ENCODE results near the gene VEZT. TPM values are rescaled to one million over a fixed set of nuclear protein-coding genes. Genes with fewer than 3 reads are reported as not detected.

The VEZT gene
- total RNA-seq, 4 donors from 2014 or later = 64.0 to 117 (median 70.9) TPM

GRCh38 chr12:95200128-95200894 is 17.3 kb upstream of the VEZT start:
- Histone ChIP-seq H3K9me3 (no peaks in the 10 kb centered on the region), H3K4me1 (peaks cover 63% of the 10 kb centered on the region), H3K4me3 (no peak overlapping the region), H3K27me3 (no peaks in the 10 kb centered on the region), H3K27ac (peak overlapping the region; percentile 39), H3K36me3 (no peaks in the 10 kb centered on the region)
- TF ChIP-seq POLR2AphosphoS5 (IDR thresholded peaks at IDR 0.05) (no peak), POLR2A (IDR thresholded peaks at IDR 0.05) (no peak), EP300 (IDR thresholded peaks at IDR 0.05) (no peak)
- TF ChIP-seq, protein P1, sequence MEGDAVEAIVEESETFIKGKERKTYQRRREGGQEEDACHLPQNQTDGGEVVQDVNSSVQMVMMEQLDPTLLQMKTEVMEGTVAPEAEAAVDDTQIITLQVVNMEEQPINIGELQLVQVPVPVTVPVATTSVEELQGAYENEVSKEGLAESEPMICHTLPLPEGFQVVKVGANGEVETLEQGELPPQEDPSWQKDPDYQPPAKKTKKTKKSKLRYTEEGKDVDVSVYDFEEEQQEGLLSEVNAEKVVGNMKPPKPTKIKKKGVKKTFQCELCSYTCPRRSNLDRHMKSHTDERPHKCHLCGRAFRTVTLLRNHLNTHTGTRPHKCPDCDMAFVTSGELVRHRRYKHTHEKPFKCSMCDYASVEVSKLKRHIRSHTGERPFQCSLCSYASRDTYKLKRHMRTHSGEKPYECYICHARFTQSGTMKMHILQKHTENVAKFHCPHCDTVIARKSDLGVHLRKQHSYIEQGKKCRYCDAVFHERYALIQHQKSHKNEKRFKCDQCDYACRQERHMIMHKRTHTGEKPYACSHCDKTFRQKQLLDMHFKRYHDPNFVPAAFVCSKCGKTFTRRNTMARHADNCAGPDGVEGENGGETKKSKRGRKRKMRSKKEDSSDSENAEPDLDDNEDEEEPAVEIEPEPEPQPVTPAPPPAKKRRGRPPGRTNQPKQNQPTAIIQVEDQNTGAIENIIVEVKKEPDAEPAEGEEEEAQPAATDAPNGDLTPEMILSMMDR (IDR thresholded peaks at IDR 0.05) = no peak
- WGBS = 39% methylated on average over 5 of the region's 5 CpGs
- DNase-seq (ENCODE audit: low spot score in 2 of 2) = no peak

- H3K4me3 ChIP-seq = no peak overlapping the region
- no peak for DNase-seq (ENCODE audit: low spot score in 2 of 2)
- TF ChIP-seq, protein P1 (IDR thresholded peaks at IDR 0.05) = no peak
- TF ChIP-seq EP300 (IDR thresholded peaks at IDR 0.05) = no peak
- TF ChIP-seq POLR2A (IDR thresholded peaks at IDR 0.05) = no peak
- TF ChIP-seq POLR2AphosphoS5 (IDR thresholded peaks at IDR 0.05) = no peak
- no peaks in the 10 kb centered on the region for H3K9me3 ChIP-seq
- no peaks in the 10 kb centered on the region for H3K36me3 ChIP-seq
- 58% methylated on average over 4 of the region's 4 CpGs for WGBS
- H3K27me3 ChIP-seq = no peaks in the 10 kb centered on the region
- H3K27ac ChIP-seq = peak overlapping the region; percentile 39
- peaks cover 71% of the 10 kb centered on the region for H3K4me1 ChIP-seq
Measured at GRCh38 chr12:95201056-95201670, 16.4 kb upstream of the VEZT start.

DNA sequence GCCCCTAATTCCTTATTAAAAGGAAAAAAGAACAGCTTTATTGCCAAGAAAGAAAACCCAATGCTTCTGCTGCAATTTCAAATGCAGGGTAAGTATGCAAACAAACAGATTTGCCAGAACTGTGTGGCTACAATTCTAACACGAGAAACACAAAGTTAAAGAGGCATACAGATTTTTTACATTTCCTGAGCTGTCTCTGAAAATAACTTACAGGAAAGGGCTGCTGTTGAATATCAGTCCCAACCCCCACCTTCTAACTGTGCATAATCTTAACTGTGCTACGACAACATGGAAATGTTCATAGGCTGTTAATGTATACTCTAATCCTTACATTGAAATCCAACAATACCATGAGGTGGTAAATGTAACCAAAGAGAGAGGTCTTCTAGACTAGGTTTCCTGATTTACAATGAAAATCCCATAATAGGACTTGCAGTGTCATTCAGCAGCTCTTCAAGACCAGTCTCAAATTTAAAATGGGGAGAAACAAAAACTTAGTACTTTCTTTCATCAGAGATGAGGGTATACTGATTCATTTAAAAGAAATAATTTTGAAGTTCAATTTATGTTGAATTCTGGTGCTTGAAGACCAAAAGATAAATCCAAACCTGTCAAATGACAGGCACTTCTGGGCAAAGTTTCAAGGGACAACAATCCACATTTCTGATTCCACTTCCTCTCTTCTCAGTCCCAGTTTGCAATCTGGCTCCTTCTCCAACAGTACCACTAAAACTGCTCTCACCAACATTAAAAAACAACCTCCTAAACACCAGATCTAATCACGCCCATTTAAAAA is 14.7 kb upstream of the VEZT start:
- H3K27me3 ChIP-seq = no peaks in the 10 kb centered on the region
- peak overlapping the region; percentile 79 for H3K27ac ChIP-seq
- no peak for DNase-seq (ENCODE audit: low spot score in 2 of 2)
- H3K4me3 ChIP-seq = no peak overlapping the region
- 48% methylated on average over 3 of the region's 3 CpGs for WGBS
- TF ChIP-seq, protein P1 (IDR thresholded peaks at IDR 0.05) = no peak
- no peak for TF ChIP-seq EP300 (IDR thresholded peaks at IDR 0.05)
- TF ChIP-seq POLR2A (IDR thresholded peaks at IDR 0.05) = no peak
- TF ChIP-seq POLR2AphosphoS5 (IDR thresholded peaks at IDR 0.05) = no peak
- no peaks in the 10 kb centered on the region for H3K36me3 ChIP-seq
- no peaks in the 10 kb centered on the region for H3K9me3 ChIP-seq
- peaks cover 67% of the 10 kb centered on the region for H3K4me1 ChIP-seq

GRCh38 chr12:95203487-95204030 is 14.0 kb upstream of the VEZT start:
- WGBS = 42% methylated on average over 1 of the region's 1 CpG
- H3K27me3 ChIP-seq = no peaks in the 10 kb centered on the region
- no peak for TF ChIP-seq POLR2A (IDR thresholded peaks at IDR 0.05)
- TF ChIP-seq, protein P1 (IDR thresholded peaks at IDR 0.05) = no peak
- no peak for TF ChIP-seq EP300 (IDR thresholded peaks at IDR 0.05)
- TF ChIP-seq POLR2AphosphoS5 (IDR thresholded peaks at IDR 0.05) = no peak
- no peaks in the 10 kb centered on the region for H3K9me3 ChIP-seq
- no peak overlapping the region for H3K4me3 ChIP-seq
- peaks cover 67% of the 10 kb centered on the region for H3K4me1 ChIP-seq
- peak overlapping the region; percentile 79 for H3K27ac ChIP-seq
- DNase-seq (ENCODE audit: low spot score in 2 of 2) = no peak
- H3K36me3 ChIP-seq = no peaks in the 10 kb centered on the region

Measured in suprapubic skin (tissue), 4 donors.